ENCODE results near the gene SERPINA3. TPM values are rescaled to one million over a fixed set of nuclear protein-coding genes. Genes with fewer than 3 reads are reported as not detected.

SERPINA3 gene
- total RNA-seq, 1 donor from 2014 or later, result 1.5 TPM

DNA sequence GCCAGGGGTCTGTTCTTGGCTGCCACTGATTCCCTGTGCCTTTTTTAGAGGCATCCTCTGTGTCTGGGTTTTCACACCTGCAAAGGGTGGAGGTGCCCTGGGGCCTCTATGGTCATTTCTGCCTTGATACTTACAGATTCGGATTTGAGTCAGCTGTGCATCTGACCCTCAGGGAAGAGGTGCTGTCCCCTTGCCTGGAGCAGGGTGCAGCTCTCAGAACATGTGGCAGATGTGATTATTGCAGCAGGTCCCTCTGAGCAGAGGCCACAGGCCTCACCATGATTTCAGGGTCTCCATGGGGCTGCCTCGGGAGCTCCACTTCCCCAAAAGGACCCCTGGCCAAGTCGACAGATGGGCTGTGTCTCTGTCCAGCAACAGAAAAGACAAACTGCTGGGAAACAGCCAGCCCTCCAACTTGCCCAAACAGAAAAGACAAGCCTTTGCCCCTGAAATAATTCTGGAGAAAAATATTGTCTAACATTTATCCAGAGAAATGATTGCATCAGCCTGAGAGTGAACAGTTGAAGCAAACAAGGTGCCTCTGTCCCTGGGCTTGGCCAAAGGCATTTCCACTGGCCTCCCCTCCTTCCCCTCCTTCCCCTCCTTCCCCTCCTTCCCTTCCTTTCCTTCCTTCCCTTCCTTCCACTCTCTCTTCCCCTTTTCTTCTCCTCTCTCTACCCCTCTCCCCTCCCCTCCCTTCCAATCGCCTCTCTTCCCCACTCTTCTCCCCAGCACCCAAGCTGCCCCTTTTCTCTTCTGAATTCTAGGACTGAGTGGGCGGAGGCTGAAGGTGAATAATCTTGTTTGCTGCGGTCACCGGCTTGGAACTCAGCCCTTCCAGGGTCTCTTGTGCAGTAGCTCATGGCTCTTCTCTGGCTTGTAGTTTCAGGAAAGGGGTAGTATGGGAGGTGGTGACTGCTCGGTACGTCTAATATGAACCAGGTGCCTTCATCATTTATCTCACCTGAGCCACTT lies 676 bp downstream of the SERPINA3 start:
- DNase-seq (ENCODE audit: low read depth, low spot score), result no peak

DNA sequence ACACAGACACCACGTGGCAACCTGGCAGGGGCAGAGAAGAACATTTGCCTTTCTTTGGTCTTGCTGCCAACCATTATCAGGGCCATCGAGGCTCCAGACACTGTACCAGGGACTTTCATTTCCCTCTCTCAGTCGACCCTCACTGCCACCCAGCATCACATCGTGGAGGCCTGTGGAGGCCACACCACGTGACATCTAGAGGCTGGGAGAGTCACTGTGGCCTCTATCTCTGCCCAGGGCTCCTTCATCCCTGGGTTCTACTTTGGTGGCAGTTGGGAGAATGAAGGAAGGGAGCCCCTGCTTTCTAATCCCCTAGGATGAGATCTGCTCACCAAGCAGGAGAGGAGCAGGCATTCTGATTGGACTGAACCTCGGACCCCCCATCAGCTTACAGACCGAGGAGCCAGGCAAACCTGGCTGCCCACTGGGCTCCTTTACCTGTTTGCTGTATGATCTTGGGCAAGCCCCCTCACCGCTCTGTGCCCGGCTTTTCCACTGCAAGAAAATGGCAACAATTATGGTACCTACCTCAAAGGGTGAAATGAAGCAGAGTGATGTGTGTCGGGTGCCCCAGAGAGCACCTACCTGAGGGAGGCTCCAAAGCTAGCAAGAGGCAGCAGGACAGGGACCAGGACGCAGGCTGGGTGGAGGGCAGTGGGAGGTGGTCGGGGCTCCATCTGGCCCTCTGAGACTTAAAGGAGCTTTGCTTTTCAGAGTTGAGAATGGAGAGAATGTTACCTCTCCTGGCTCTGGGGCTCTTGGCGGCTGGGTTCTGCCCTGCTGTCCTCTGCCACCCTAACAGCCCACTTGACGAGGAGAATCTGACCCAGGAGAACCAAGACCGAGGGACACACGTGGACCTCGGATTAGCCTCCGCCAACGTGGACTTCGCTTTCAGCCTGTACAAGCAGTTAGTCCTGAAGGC lies 1.8 kb downstream of the SERPINA3 start:
- DNase-seq (ENCODE audit: low read depth, low spot score), result no peak

GRCh38 chr14:94614802-94615201 lies 2.6 kb downstream of the SERPINA3 start:
- no peak for DNase-seq (ENCODE audit: low read depth, low spot score)

- no peak for DNase-seq (ENCODE audit: low read depth, low spot score)
These were observed 3.1 kb downstream of the SERPINA3 start for GRCh38 chr14:94615254-94615653.

DNA sequence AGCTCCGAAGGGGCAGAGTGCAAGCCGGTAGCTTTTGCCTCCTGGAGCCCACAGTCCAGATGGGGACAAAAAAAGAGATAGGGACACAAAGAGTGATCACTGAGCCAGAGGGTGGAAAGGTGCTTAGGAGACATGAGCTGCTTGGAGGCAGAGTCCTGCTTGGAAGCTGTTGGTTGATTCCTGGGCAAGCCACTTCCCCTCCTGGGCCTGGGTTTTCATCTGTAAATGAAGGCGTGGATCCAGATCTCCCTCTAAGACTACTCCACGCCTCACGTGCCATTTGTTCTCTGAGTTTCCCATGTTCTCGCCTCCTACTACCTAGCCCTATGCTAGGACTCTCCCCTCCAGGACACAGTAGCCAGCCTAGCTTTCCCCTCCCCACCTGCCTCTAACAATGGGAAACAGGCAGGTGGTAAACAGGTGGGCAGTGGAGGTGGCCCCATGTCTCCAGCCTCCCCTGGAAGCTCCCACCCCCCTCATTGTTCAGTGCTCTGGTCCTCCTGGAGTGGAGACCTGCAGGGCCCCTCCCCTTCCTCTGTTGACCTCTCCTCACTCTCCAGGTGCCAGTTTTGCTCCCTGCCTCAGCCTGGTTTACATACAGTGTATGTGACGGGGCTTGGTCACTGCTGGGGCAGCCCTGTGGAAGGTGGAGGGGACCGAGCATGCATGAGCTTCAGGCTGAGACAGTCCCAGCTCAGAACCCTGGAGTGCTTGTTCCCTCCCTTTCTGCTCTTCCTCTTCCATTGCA lies 3.8 kb downstream of the SERPINA3 start:
- no peak for DNase-seq (ENCODE audit: low read depth, low spot score)

DNA sequence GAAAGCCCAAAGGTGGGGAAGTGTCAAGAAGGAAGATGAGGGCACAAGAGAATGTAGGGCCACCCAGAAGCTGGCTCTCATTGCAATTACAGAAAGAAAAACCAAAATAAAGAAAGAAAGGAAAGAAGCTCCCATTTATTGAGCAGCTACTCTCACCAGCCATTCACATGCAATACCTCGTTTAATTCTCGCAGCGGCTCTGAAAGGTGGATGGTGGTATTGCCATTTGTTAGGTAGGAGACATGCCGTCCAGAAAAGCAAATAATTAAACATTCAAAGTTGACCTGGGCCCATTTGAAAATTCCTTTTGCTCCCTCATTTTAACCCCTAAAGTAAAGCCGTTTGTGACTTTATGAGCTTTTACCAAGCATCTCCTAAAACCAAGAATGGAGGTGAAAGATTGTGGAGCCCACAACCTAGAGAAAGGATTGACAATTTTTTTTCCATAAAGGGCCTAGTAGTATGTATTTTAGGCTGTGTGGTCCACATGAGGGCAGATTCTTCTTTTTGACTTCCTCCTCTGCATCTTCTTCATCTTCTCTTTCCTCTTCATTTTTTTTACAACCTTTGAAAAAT lies 5.3 kb downstream of the SERPINA3 start:
- no peak for DNase-seq (ENCODE audit: low read depth, low spot score)

GRCh38 chr14:94617988-94618822 lies 6.0 kb downstream of the SERPINA3 start:
- DNase-seq (ENCODE audit: low read depth, low spot score), result no peak

GRCh38 chr14:94619297-94619696 lies 7.1 kb downstream of the SERPINA3 start:
- DNase-seq (ENCODE audit: low read depth, low spot score), result no peak

DNA sequence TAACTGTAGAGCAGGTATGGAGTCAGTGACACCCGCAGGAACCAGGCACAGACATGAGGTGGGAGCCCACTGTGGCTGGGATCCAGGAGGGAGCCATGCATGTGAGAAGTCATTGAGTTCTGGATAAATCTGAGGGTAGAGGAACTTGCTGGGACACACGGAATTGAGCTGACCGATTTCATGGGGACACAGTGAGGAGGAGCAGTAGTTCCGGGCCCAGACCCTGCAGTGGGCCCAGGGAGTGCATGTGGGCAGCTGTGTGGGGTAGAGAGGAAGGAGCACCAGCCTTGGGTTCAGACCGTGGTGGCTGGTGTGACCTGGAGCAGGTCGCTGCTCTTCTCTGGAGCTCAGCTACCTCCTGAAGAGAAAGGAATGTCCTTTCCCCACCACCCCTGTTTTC lies 8.4 kb downstream of the SERPINA3 start:
- DNase-seq (ENCODE audit: low read depth, low spot score), result no peak

DNA sequence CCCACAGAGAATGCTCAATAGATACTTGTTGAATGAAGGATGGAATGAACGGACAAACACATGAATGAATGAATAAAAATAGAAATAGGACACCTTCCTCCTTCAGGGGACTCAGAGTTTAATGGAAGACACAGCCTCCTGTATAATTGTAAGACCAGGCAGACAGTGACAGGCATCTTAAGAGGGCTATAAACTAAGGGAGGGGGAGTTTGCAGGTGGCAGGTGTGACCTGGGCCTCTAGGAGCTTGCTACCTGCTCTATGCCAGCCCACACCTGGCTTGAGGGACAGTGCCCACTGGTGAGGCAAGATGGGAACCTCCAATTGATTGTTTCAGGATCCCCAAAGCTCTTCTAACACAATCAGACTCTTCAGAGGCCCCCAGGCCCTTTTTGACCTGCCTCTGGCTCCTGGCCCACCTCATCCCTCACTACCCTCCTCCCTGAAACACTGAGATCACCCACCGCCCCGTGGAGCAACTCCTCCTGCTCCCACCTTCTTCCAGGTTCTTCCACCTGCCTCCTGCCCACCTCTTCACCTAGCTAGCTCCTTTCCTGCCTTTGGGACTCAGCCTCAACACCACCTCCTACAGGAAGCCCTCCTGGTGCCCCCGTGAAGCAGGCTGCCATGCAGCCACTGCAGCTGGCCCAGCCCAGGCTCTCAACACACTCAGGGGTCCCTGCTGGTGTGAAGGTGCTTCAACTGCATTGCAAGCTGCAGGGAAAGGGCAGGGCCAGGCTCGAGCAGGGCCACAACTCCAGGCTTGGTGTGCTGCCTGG lies 9.4 kb downstream of the SERPINA3 start:
- DNase-seq (ENCODE audit: low read depth, low spot score), result no peak

- DNase-seq (ENCODE audit: low read depth, low spot score), result no peak
These were observed 10.6 kb downstream of the SERPINA3 start for GRCh38 chr14:94622653-94623421.

DNA sequence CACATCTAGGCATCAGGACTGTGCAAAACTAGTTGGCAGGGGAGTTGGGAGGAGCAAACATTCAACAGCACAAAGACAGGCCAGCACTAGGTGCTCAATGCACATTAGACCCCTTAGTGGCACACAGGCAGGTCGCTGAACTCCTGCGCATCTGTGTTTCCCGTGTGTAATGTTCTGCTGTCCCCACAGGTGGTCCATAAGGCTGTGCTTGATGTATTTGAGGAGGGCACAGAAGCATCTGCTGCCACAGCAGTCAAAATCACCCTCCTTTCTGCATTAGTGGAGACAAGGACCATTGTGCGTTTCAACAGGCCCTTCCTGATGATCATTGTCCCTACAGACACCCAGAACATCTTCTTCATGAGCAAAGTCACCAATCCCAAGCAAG lies 11.2 kb downstream of the SERPINA3 start:
- DNase-seq (ENCODE audit: low read depth, low spot score), result no peak

GRCh38 chr14:94623856-94624499 lies 11.8 kb downstream of the SERPINA3 start:
- no peak for DNase-seq (ENCODE audit: low read depth, low spot score)

DNA sequence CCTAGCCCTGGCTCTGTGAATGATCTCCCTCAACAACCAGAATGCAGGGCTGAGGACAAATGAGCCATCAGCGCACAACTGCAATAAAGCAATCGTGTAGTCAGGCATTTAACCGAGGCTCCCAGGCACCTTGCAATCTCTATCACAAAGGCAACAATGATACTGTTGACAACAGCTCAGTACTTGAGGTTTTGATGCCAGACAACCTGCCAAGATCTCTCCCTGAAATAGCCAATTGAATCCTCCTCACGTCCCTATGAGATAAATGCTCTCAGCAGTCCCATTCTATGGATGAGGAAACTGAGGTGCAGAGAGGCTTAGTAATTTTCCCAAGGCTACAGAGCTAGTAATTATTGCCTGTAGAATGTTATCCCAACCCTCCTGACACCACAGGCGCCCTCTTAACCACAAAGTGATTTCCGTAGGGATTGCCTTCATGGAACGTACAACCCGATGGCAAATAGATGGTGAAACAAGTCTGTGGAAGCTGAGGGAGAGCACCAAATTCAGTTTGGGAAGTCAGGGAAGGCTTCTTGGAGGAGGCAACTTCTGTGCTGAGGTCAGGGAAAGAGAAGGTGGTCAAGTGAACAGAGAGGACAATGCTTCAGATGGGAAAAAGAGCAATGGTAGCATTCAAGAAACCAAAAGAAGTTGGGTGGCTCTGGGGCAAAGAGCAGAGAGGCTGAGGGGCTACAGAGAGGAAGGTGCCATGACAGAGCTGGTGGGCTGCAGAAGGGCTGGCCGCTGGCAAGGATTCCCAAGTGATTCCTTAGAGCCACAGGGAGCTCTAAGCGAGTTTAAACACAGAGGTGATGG lies 12.6 kb downstream of the SERPINA3 start:
- no peak for DNase-seq (ENCODE audit: low read depth, low spot score)

- DNase-seq (ENCODE audit: low read depth, low spot score), result no peak
These were observed 13.1 kb downstream of the SERPINA3 start for GRCh38 chr14:94625353-94625635.

- no peak for DNase-seq (ENCODE audit: low read depth, low spot score)
These were observed 16.4 kb downstream of the SERPINA3 start for GRCh38 chr14:94628578-94628977.

DNA sequence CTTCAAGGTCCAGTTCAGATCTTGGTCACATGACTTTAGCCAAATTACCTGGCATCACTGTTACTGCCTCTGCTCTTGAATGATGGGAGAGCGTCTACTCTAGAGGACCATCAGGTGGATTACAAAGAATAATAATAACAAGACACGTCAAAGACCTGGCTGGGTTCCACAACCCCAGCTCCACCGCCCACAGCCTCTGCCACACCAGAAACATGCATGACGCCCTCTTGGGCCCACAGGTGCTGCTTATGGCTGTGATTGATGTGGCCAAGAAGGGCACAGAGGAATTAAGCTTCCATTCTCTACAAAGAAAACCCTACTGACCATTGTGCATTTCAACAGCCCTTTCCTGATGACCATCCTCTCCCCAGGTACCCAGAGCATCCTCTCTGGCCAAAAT lies 18.2 kb downstream of the SERPINA3 start:
- DNase-seq (ENCODE audit: low read depth, low spot score), result no peak

Data from pulmonary artery endothelial cell (primary cell).